A673 (cell line): ENCODE data around the gene GAB4. TPM values are rescaled to one million over a fixed set of nuclear protein-coding genes. Genes with fewer than 3 reads are reported as not detected.

Source experiments
- BruUV-seq: library from RNA; stranded (reverse); fragments of 400-500 nt; replicated peaks from 2 replicates; lab custom pipeline; 2021; lab: Mats Ljungman, UMichigan
- CTCF ChIA-PET: fragments of 300-600 bp; sonication (Branson Sonifier 250); formaldehyde crosslinking; loops from one replicate; lab custom pipeline; 2022; ENCODE audit warnings: antibody characterized with exemption; lab: Charles Lee
- POLR2A ChIA-PET: fragments of 300-600 bp; sonication (Branson Sonifier 250); formaldehyde crosslinking; loops from one replicate; lab custom pipeline; 2022; ENCODE audit warnings: antibody characterized with exemption; ENCODE audit not compliant: low non-redundant PET; lab: Charles Lee
- DNase-seq: peaks from one replicate; pipeline ENCODE4 v3.0.0-alpha.2; 2015; ENCODE audit warnings: low spot score
- H3K27ac ChIP-seq: fragments of 200-600 bp; sonication (generic); 2 replicates; pipeline ENCODE4 v1.5.1; 2016; ENCODE audit warnings: mixed run types, low read depth, mild to moderate bottlenecking, mixed read lengths, antibody characterized with exemption, low read length; ENCODE audit not compliant: poor library complexity, severe bottlenecking
- H3K27me3 ChIP-seq: fragments of 200-600 bp; sonication (generic); replicated peaks from 2 replicates; pipeline ENCODE4 v1.6.1; 2017; ENCODE audit warnings: mixed run types, low read depth, mild to moderate bottlenecking, mixed read lengths, antibody characterized with exemption, low read length; ENCODE audit not compliant: insufficient read depth, poor library complexity
- H3K36me3 ChIP-seq: fragments of 200-600 bp; sonication (generic); 2 replicates; pipeline ENCODE4 v1.6.1; 2016; ENCODE audit warnings: mixed run types, mild to moderate bottlenecking, mixed read lengths, antibody characterized with exemption, low read length; ENCODE audit not compliant: insufficient read depth, poor library complexity, severe bottlenecking
- H3K4me1 ChIP-seq: fragments of 200-600 bp; sonication (generic); 2 replicates; pipeline ENCODE4 v1.6.1; 2017; ENCODE audit warnings: mixed run types, mild to moderate bottlenecking, mixed read lengths, antibody characterized with exemption, low read length; ENCODE audit not compliant: insufficient read depth, poor library complexity, severe bottlenecking
- H3K4me3 ChIP-seq: fragments of 200-600 bp; sonication (generic); 2 replicates; pipeline ENCODE4 v1.5.1; 2016; ENCODE audit warnings: low read depth, mixed run types, mild to moderate bottlenecking, mixed read lengths, low read length; ENCODE audit not compliant: poor library complexity, severe bottlenecking
- H3K9me3 ChIP-seq: fragments of 200-600 bp; sonication (generic); 2 replicates; pipeline ENCODE4 v1.6.1; 2016; ENCODE audit warnings: mixed run types, low read depth, mild to moderate bottlenecking, mixed read lengths, antibody characterized with exemption, low read length; ENCODE audit not compliant: poor library complexity, severe bottlenecking
- CTCF ChIP-seq: fragments of 300-800, 200-600 bp; sonication (generic); conservative IDR thresholded peaks from 2 replicates; pipeline ENCODE4 v1.5.1; 2017; ENCODE audit warnings: low read depth, mild to moderate bottlenecking, antibody characterized with exemption, low read length, moderate library complexity, mixed read lengths
- EZH2 ChIP-seq: fragments of 200-600 bp; sonication (generic); IDR thresholded peaks from 2 replicates; pipeline ENCODE4 v1.6.1; 2017; ENCODE audit warnings: borderline replicate concordance, low read depth, mild to moderate bottlenecking, mixed read lengths, antibody characterized with exemption, low read length; ENCODE audit not compliant: poor library complexity, severe bottlenecking
- intact Hi-C: fragments of 100-400 bp; cut with micrococcal nuclease; formaldehyde crosslinking; loops from one replicate; pipeline ENCODE4 v1.10.0; 2022; ENCODE audit not compliant: unreplicated experiment
- total RNA-seq: library from RNA; stranded (reverse); gene quantifications from 2 replicates; pipeline ENCODE4 v1.2.3, GENCODE V29; 2021

Gene GAB4
- total RNA-seq, 1 experiment from 2014 or later: not detected

DNA sequence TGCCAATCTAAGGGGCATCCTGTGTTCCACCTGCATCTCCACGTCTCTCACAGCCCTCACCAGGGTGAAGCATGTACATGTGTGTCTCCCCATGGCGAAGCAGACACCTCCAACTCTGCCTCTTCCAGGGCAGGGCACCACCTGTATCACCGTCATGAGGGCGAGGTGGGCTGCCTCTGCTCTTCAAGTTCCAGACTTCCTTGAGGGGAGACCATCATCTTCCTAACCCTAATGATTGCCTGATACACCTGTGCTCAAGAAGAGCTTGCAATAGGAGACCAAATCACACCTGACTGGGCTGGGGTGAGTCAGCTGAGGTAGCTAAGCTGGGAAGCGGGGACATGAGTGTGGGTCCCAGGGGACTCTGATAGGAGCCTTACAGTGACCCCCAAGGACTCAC is 43.7 kb downstream of the GAB4 start:
- CTCF ChIA-PET: no interaction called here
- intact Hi-C loops: no loop called here
- no peak overlapping the region for H3K4me3 ChIP-seq
- H3K27me3 ChIP-seq: no peaks in the 10 kb centered on the region
- H3K36me3 ChIP-seq: no peaks in the 10 kb centered on the region
- POLR2A ChIA-PET: no interaction called here
- TF ChIP-seq CTCF (no peak), EZH2 (no peak)
- no peak overlapping the region for H3K27ac ChIP-seq
- no peak for DNase-seq
- BruUV-seq: no TSS peak
- H3K9me3 ChIP-seq: no peaks in the 10 kb centered on the region
- H3K4me1 ChIP-seq: no peaks in the 10 kb centered on the region

DNA sequence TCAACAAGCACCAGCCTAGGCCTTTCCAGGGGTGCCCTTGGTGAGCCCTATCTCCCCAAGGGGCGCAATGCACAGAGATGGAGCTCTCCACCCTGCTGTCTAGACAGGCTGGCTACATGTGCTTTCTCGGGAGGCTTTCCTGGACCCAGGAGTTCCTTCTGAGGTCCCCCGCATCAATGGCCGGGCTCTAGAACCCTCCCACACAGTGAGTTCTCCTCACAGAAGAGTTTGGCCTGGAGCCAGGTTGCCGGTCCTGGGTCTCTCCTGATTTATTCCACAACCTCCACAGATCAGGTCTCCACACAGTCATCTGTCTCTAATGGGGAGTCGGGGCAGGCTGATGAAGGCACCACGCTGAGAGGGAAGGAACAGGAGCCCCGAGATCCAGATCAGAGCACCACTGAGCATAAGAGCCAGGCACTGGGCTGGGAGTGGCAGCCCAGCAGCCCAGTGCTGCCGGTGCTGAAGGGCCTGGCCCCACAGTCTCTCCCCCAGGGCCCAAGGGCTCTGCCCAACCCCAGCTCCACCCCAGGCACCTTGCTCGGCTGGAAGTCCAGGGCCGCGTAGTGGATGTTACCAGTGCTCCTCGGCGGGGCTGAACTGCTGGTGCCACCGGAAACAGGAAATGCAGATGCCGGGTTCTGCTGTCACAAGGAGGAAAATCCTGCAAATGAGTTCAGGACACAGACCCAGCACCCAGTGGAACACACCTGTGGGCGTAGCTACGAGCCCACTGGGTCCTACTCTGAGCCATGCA is 44.7 kb downstream of the GAB4 start:
- Histone ChIP-seq H3K9me3 (no peaks in the 10 kb centered on the region), H3K4me3 (no peak overlapping the region), H3K4me1 (no peaks in the 10 kb centered on the region), H3K36me3 (no peaks in the 10 kb centered on the region), H3K27me3 (no peaks in the 10 kb centered on the region), H3K27ac (no peak overlapping the region)
- ChIA-PET CTCF (no interaction called here), POLR2A (interaction anchor here (0.7 kb wide), 1 partner anchor 83 kb away, joined by 3 read pairs; no protein-coding TSS in a partner anchor)
- no peak for DNase-seq
- intact Hi-C loops: no loop called here
- BruUV-seq: no TSS peak
- TF ChIP-seq EZH2 (no peak), CTCF (no peak)

DNA sequence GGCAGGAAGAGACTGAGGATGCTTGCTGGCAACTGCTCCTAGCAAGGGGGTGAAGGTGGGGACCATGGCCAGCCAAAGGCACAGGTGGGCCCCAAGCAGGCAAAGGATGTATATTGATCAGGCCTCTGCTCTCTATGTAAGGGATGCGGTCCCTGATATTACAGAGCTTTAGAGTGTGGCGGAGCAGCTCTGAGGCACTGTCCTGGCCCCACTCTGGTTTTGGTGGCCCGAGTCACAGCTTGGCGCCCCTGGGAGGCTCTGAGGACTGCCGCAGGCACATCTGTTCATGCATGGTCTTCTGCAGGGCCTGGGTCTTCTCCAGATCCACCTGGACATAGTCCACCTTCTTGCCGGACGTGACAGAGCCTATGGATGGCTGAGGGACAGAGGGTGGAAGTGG is 45.5 kb downstream of the GAB4 start:
- ChIA-PET POLR2A (no interaction called here), CTCF (no interaction called here)
- no peak for DNase-seq
- Histone ChIP-seq H3K4me3 (no peak overlapping the region), H3K27me3 (no peaks in the 10 kb centered on the region), H3K27ac (no peak overlapping the region), H3K4me1 (no peaks in the 10 kb centered on the region), H3K36me3 (no peaks in the 10 kb centered on the region), H3K9me3 (no peaks in the 10 kb centered on the region)
- no TSS peak for BruUV-seq
- intact Hi-C loops: no loop called here
- TF ChIP-seq CTCF (no peak), EZH2 (no peak)
